Peyer's patch (tissue), 4 donors: ENCODE measurements around the gene SGIP1. TPM values are rescaled to one million over a fixed set of nuclear protein-coding genes. Genes with fewer than 3 reads are reported as not detected.

Experiments
- DNase-seq, 3 donors: peaks; one replicate each; pipeline ENCODE4 v3.0.0-alpha.2; 2017 to 2019
- H3K27ac ChIP-seq, 4 donors: fragments of 200-600 bp; sonication (generic); one replicate each; pipeline ENCODE4 v1.5.1; 2016 to 2019
- H3K27me3 ChIP-seq, 2 donors: fragments of 200-600 bp; sonication (generic); one replicate each; pipeline ENCODE4 v1.5.1; 2019
- H3K36me3 ChIP-seq, 3 donors: fragments of 200-600 bp; sonication (generic); one replicate each; pipeline ENCODE4 v1.5.1; 2016 to 2019
- H3K4me1 ChIP-seq, 4 donors: fragments of 200-600 bp; sonication (generic); one replicate each; pipeline ENCODE4 v1.5.1; 2016 to 2019
- H3K4me3 ChIP-seq, 4 donors: fragments of 200-600 bp; sonication (generic); 1 replicate in 3 of 4; 2 replicates in 1 of 4; pipeline ENCODE4 v1.5.1; 2016 to 2019; ENCODE audit warnings: mild to moderate bottlenecking in 1 of 4
- H3K9me3 ChIP-seq, 4 donors: fragments of 200-600 bp; sonication (generic); one replicate each; pipeline ENCODE4 v1.5.1; 2016 to 2019; ENCODE audit warnings: mild to moderate bottlenecking in 1 of 4
- POLR2A ChIP-seq, 2 donors: fragments of 450-650 bp; IDR thresholded peaks; one replicate each; pipeline ENCODE4 v1.5.1; 2017; ENCODE audit warnings: antibody characterized with exemption in 2 of 2, mild to moderate bottlenecking in 2 of 2, moderate library complexity in 2 of 2
- total RNA-seq, 4 donors: library from RNA; depleted of rRNA; stranded (reverse); fragments of >200 nt; gene quantifications; one replicate each; pipeline ENCODE4 v1.1.0, GENCODE V29; 2016
- TF ChIP-seq, protein P1 (sequence below), 6 experiments: fragments of 450-650 bp in 4 of 6; fragments of 200-600 bp in 2 of 6; sonication (generic) in 1 of 6; IDR thresholded peaks; one replicate each; pipeline ENCODE4 v1.5.1; 2017 to 2019; ENCODE audit warnings: antibody characterized with exemption in 6 of 6, mild to moderate bottlenecking in 3 of 6, moderate library complexity in 1 of 6

The SGIP1 gene
- total RNA-seq, 4 donors from 2014 or later: 0.47 to 14.9 (median 5.8) TPM

- no peaks in the 10 kb centered on the region for H3K27me3 ChIP-seq
- DNase-seq: no peak
- no peaks in the 10 kb centered on the region for H3K9me3 ChIP-seq
- TF ChIP-seq, protein P1, sequence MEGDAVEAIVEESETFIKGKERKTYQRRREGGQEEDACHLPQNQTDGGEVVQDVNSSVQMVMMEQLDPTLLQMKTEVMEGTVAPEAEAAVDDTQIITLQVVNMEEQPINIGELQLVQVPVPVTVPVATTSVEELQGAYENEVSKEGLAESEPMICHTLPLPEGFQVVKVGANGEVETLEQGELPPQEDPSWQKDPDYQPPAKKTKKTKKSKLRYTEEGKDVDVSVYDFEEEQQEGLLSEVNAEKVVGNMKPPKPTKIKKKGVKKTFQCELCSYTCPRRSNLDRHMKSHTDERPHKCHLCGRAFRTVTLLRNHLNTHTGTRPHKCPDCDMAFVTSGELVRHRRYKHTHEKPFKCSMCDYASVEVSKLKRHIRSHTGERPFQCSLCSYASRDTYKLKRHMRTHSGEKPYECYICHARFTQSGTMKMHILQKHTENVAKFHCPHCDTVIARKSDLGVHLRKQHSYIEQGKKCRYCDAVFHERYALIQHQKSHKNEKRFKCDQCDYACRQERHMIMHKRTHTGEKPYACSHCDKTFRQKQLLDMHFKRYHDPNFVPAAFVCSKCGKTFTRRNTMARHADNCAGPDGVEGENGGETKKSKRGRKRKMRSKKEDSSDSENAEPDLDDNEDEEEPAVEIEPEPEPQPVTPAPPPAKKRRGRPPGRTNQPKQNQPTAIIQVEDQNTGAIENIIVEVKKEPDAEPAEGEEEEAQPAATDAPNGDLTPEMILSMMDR (IDR thresholded peaks at IDR 0.05): no peak
- TF ChIP-seq POLR2A (IDR thresholded peaks at IDR 0.05): no peak
- no peak overlapping the region for H3K27ac ChIP-seq
- H3K36me3 ChIP-seq: no peaks in the 10 kb centered on the region
- no peak overlapping the region for H3K4me3 ChIP-seq
- H3K4me1 ChIP-seq: peaks cover 0 to 18% (median 0%) of the 10 kb centered on the region in 4 donors
These were observed 12.3 kb downstream of the SGIP1 start for GRCh38 chr1:66546047-66546810.

DNA sequence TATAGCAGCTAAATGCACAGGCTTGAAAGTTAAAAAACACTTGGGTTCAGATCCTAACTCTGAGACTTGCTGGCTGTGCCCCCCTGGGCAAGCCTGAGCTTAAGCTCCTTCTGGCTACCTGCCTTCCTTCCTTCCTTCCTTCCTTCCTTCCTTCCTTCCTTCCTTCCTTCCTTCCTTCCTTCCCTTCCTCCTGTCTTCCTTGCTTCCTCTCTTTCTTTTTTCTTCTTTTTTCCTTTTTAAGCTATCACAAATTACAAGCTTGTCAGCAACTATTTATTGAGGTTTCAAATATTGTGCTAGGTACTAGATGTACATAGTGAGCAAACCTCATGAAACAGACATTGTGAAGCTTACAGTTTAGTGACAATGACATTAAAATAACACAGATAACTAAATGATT lies 15.1 kb downstream of the SGIP1 start:
- H3K27ac ChIP-seq: no peak overlapping the region
- no peak for TF ChIP-seq POLR2A (IDR thresholded peaks at IDR 0.05)
- TF ChIP-seq, protein P1 (IDR thresholded peaks at IDR 0.05): no peak
- no peaks in the 10 kb centered on the region for H3K27me3 ChIP-seq
- no peaks in the 10 kb centered on the region for H3K4me1 ChIP-seq
- no peak for DNase-seq
- no peak overlapping the region for H3K4me3 ChIP-seq
- no peaks in the 10 kb centered on the region for H3K9me3 ChIP-seq
- no peaks in the 10 kb centered on the region for H3K36me3 ChIP-seq

DNA sequence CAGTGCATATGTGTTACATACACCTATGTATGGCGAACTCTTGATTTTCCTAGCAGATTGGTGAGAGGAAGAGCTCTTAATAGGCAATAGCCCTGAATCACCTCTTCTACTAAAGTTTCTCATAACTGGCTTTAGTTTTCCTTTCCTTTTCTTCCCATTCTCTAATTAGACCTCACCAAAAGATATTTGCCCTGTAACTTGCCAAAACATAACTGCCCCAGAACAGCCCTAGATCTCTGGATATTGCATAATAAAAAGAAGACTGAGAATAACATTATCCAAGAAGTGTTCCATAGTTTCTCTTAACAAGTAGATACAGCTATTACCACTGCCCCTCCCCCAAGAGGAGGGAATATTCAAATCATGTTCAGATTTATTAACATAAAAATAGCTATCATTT lies 16.3 kb downstream of the SGIP1 start:
- Histone ChIP-seq H3K9me3 (no peaks in the 10 kb centered on the region), H3K27ac (no peak overlapping the region), H3K27me3 (no peaks in the 10 kb centered on the region), H3K36me3 (no peaks in the 10 kb centered on the region), H3K4me3 (no peak overlapping the region), H3K4me1 (no peaks in the 10 kb centered on the region)
- no peak for DNase-seq
- TF ChIP-seq, protein P1 (IDR thresholded peaks at IDR 0.05): no peak
- TF ChIP-seq POLR2A (IDR thresholded peaks at IDR 0.05): no peak

- no peaks in the 10 kb centered on the region for H3K9me3 ChIP-seq
- H3K27me3 ChIP-seq: no peaks in the 10 kb centered on the region
- no peak overlapping the region for H3K27ac ChIP-seq
- no peaks in the 10 kb centered on the region for H3K4me1 ChIP-seq
- no peak for DNase-seq
- H3K4me3 ChIP-seq: no peak overlapping the region
- no peaks in the 10 kb centered on the region for H3K36me3 ChIP-seq
- TF ChIP-seq, protein P1 (IDR thresholded peaks at IDR 0.05): no peak
- TF ChIP-seq POLR2A (IDR thresholded peaks at IDR 0.05): no peak
These were observed 18.3 kb downstream of the SGIP1 start for GRCh38 chr1:66552287-66552686.

GRCh38 chr1:66552829-66553228 lies 18.9 kb downstream of the SGIP1 start:
- H3K4me1 ChIP-seq: no peaks in the 10 kb centered on the region
- no peak for DNase-seq
- TF ChIP-seq POLR2A (IDR thresholded peaks at IDR 0.05): no peak
- TF ChIP-seq, protein P1 (IDR thresholded peaks at IDR 0.05): no peak
- no peaks in the 10 kb centered on the region for H3K9me3 ChIP-seq
- H3K4me3 ChIP-seq: no peak overlapping the region
- no peaks in the 10 kb centered on the region for H3K36me3 ChIP-seq
- H3K27me3 ChIP-seq: no peaks in the 10 kb centered on the region
- H3K27ac ChIP-seq: no peak overlapping the region
